ENCODE data around the gene RRAGC.

RRAGC gene

DNA sequence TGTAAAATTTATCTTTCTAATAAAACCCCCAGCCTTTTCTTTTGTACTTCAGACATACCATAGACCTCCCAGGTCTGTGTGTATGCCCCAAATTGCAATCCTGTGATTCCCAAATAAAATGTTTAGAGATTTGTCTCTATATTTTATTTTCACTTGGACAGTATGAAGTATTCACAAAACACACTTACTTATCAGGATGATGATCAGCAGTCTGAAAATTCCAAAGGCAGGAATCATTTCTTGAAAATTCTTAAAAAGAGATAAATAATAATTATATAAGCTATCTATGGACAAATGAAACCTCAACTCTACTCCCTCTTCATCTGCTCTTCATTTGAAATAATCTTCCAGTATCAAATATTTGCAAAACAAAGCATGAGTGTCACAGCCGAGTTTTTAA is 33.4 kb upstream of the RRAGC start:
- no peak for TF ChIP-seq CTCF (IDR thresholded peaks at IDR 0.05; ENCODE audit: low read depth, low read length, missing control alignments)
- H3K4me3 ChIP-seq (ENCODE audit: low read depth, low read length) = no peak overlapping the region
- DNase-seq (ENCODE audit: low read depth) = no peak

GRCh38 chr1:38891753-38892152 is 32.2 kb upstream of the RRAGC start:
- no peak for TF ChIP-seq CTCF (IDR thresholded peaks at IDR 0.05; ENCODE audit: low read depth, low read length, missing control alignments)
- no peak for DNase-seq (ENCODE audit: low read depth)
- no peak overlapping the region for H3K4me3 ChIP-seq (ENCODE audit: low read depth, low read length)

DNA sequence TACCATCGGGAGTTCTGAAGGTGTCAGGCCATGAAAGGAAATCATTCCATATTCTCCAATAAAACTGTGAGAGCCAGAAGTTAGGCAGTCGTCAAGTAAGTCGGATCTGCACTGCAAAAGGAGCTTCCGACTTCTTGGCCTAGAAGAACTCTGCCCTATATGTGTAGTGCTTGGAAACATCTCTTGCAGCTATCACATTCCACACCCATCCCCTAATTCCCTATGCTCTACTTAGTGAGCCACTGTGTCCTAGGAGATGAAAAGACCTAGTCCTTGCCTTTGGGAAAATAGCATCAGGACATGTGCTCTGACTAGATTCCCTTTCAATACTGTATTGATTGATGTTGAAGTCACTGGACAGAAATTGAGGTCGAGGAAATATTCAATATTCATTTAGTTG is 30.0 kb upstream of the RRAGC start:
- no peak for DNase-seq (ENCODE audit: low read depth)
- no peak overlapping the region for H3K4me3 ChIP-seq (ENCODE audit: low read depth, low read length)
- TF ChIP-seq CTCF (IDR thresholded peaks at IDR 0.05; ENCODE audit: low read depth, low read length, missing control alignments) = no peak

DNA sequence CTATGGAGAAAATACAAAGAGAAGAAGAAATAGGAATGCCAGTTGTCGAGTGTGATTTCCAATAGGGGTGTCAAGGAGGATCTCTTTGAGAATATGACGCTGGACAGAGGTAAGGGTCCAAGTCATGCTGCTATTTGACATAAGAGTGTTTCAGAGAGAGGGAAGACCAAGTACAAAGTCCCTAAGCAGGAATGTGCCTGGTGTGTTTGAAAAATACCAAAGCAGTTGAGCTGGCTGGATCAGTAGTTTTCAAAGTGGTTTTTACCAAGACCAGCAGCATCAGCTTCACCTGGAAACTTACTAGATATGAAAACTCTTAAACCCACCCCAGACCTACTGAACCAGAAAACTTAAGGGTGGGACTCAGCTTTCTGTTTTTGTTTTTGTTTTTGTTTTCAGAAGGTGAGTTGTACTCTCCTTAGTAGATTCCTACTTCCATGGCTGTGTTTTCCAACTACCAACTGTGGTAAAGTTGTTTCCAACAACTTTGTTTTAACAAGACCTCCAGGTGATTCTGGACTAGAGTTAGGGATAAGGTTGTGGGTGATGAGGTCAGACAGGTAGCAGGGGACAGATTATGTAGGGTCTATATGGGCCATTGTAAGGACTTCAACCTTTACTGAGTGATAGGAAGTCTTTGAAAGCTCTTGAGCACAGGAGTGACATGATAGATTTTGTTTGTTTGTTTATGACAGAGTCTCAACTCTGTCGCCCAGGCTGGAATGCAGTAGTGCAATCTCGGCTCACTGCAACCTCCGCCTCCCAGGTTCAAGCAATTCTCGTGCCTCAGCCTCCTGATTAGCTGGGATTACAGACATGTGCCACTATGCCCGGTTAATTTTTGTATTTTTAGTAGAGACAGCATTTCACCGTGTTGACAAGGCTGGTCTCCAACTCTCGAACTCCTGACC is 29.1 kb upstream of the RRAGC start:
- H3K4me3 ChIP-seq (ENCODE audit: low read depth, low read length) = no peak overlapping the region
- TF ChIP-seq CTCF (IDR thresholded peaks at IDR 0.05; ENCODE audit: low read depth, low read length, missing control alignments) = no peak
- DNase-seq (ENCODE audit: low read depth) = no peak

- no peak for TF ChIP-seq CTCF (IDR thresholded peaks at IDR 0.05; ENCODE audit: low read depth, low read length, missing control alignments)
- no peak for DNase-seq (ENCODE audit: low read depth)
- H3K4me3 ChIP-seq (ENCODE audit: low read depth, low read length) = no peak overlapping the region
These were observed 25.5 kb upstream of the RRAGC start for GRCh38 chr1:38885092-38885491.

DNA sequence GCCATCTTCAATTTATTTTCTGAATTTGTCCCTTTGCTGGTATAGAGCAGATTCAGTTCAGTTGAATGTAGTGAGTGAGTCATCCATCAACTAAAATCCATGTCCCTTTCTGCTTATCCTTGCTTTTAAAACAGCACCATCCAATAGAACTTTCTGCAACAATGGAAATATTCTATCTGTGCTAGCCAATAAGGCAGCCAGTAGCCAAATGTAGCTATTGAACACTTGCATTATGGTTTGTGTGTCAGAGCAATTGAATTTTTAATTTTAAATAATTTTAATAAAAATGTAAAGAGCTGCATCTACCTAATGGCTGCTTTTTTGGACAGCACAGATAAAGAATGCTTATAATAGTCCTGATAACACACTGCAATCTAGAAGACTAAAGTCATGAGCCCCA is 21.9 kb upstream of the RRAGC start, which contains the start of gene GJA9:
Gene GJA9 (minus strand): TSS at position 101 of the 400 bp plus-strand sequence. CDS start 5,489 bp downstream, outside the sequence.
- H3K4me3 ChIP-seq (ENCODE audit: low read depth, low read length) = no peak within 1 kb of the TSS
- no peak for TF ChIP-seq CTCF (IDR thresholded peaks at IDR 0.05; ENCODE audit: low read depth, low read length, missing control alignments)
- DNase-seq (ENCODE audit: low read depth) = no peak

DNA sequence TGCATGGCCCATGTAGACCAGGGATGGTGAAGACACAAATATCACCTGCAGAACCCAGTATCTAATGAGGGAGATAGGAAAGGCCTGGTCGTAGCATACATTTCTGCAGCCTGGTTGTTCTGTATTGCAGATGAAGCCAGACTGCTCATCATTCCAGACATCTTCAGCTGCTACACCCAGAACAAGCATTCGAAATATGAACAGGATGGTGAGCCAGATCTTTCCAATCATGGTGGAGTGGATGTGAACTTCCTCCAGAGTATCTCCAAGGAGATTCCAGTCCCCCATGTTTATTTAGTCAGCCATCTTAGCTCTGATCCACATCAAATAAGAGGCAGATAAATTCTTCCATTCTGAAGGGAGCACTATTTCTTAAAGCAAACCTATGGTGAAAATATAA is 16.2 kb upstream of the RRAGC start:
- H3K4me3 ChIP-seq (ENCODE audit: low read depth, low read length) = no peak overlapping the region
- DNase-seq (ENCODE audit: low read depth) = no peak

More for the DNA sequence above, 16.2 kb upstream of the RRAGC start:
- no peak for TF ChIP-seq CTCF (IDR thresholded peaks at IDR 0.05; ENCODE audit: low read depth, low read length, missing control alignments)
